ENCODE results near the gene VTN.

Gene VTN

GRCh38 chr17:28368306-28368831 lies 1.7 kb downstream of the VTN start:
- DNase-seq (ENCODE audit: low spot score): no peak

GRCh38 chr17:28367641-28368305 lies 2.3 kb downstream of the VTN start:
- DNase-seq (ENCODE audit: low spot score): no peak

GRCh38 chr17:28366605-28367004 lies 3.5 kb downstream of the VTN start:
- DNase-seq (ENCODE audit: low spot score): no peak

GRCh38 chr17:28365487-28365886 lies 4.6 kb downstream of the VTN start:
- no peak for DNase-seq (ENCODE audit: low spot score)

GRCh38 chr17:28364665-28365363 lies 5.3 kb downstream of the VTN start, which contains the start of gene SEBOX:
Gene SEBOX (minus strand): TSS chr17:28365199. CDS start chr17:28365151, 48 bp downstream.
- no peak for DNase-seq (ENCODE audit: low spot score)

DNA sequence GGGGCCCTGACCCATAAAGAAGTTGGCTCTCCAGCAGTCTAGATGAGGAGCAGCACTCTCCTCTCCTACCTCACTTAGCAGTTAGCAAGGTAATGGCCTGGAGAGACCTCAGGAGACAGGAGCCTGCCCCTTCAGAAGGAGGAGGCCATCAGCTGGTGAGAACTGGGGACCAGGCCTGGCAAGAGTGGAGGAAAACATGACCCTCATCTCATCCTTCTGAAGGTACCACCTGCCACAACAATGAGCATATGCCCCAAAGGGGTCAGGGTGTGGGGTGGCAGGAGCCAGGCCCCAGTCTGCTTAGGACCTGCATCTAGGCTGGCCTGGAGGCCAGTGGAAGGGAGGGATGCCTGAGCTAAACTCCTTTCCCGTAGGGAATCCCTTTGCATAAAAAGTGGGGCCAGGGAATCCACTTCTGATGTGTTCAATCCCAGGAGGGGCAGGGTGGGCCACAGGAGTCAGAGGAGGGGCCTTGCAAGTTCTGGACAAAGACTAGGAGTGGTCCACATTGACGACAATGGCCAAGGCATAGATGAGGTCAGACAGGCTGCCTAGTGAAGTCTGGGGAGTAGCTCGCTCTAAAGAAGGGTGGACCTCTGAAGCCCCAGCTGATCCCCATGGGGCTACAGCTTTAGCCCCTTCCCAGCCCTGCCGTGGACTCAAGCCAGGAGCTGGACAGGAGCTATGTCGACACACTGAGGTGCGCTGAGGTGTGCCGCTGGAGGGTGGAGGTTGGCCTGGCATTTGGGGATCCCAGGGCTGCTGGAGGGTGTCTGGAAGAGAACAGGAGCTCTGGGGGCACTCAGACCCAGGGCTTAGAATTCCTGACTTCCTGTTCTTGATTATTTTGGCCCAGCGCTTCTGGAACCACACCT lies 6.1 kb downstream of the VTN start:
- no peak for DNase-seq (ENCODE audit: low spot score)

- no peak for DNase-seq (ENCODE audit: low spot score)
These were observed 6.9 kb downstream of the VTN start for GRCh38 chr17:28363186-28363585.

- no peak for DNase-seq (ENCODE audit: low spot score)
These were observed 12.3 kb downstream of the VTN start for GRCh38 chr17:28357901-28358197.

- peak; percentile 97 for DNase-seq (ENCODE audit: low spot score)
These were observed 12.8 kb downstream of the VTN start, which contains the start of gene POLDIP2 for GRCh38 chr17:28357061-28357900. Gene POLDIP2 (minus strand): TSS chr17:28357527. CDS start chr17:28357448, 79 bp downstream.

- no peak for DNase-seq (ENCODE audit: low spot score)
These were observed 19.8 kb downstream of the VTN start for GRCh38 chr17:28350271-28350670.

DNA sequence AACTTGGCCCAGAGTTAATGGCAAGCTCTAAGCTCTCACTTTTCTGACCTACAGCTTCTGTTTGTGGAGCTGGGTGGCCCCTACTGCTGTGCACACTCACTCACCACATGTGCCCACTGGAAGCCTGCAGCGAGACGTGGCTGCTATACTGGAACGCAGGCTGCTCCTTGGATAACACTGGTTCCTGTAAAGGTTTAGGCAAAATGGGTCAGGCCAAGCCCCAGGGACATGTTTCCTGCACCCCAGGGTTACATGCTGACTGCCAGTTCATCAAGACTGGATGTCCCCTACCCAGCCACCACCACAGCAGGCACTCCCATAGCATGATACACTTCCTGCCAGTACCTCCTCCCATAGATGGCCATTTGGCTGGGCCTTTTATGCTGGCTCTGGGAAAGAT lies 21.1 kb downstream of the VTN start:
- no peak for DNase-seq (ENCODE audit: low spot score)

DNA sequence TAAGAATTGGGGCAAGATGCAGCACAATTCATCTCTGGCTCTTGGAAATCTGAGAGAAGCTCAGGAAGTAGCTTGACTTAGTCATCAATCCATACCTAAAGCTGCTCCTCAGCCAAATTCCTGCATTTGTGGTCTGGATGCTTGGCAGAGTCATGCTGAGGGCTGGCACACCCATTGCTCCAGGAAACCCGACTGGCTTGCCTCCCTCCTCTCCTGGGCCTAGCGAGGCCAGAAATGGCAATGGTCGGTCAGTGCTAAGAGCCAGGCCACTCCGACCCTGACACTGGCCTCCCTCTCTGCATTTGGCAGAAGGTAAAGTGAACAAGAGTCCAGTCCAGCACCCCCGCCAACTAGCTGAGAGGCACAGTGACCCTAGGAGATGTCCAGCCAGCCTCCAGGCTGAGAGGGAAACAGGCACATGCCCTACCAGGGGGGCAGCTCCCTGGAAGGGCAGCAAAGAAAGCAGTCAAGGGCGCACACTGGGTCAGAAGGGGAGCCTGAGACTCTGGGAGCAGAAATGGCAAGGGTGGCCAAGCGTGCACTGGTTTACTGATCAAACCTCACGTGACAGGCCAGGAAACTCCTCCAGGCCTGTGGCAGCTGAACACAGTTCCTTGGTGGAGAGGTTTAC lies 22.7 kb downstream of the VTN start:
- DNase-seq (ENCODE audit: low spot score): peak; percentile 81

DNA sequence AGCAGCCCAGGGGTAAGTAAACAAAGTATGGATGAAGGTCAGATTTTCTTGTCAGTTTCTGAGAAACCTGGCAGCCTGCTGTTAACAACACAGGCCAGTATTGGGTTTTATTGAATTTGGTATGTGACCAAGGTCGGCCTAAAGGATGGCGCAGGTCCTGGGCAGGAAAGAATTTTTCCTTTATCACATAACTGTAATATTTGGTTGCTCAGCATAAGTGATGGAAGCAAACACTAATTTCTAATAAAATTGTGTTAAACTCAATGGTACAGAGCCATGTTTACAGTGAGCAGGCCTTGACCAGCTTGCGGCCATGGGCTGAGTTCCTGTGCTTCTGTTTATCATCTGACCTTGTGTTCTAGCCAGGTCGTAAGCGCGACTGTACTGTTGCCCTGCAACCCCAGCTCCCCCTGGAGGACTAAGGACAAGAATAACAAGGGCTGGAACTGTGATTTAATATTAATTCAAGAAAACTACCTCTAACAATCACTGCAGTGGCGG lies 23.3 kb downstream of the VTN start:
- no peak for DNase-seq (ENCODE audit: low spot score)

GRCh38 chr17:28346199-28346580 lies 23.9 kb downstream of the VTN start:
- DNase-seq (ENCODE audit: low spot score): no peak

DNA sequence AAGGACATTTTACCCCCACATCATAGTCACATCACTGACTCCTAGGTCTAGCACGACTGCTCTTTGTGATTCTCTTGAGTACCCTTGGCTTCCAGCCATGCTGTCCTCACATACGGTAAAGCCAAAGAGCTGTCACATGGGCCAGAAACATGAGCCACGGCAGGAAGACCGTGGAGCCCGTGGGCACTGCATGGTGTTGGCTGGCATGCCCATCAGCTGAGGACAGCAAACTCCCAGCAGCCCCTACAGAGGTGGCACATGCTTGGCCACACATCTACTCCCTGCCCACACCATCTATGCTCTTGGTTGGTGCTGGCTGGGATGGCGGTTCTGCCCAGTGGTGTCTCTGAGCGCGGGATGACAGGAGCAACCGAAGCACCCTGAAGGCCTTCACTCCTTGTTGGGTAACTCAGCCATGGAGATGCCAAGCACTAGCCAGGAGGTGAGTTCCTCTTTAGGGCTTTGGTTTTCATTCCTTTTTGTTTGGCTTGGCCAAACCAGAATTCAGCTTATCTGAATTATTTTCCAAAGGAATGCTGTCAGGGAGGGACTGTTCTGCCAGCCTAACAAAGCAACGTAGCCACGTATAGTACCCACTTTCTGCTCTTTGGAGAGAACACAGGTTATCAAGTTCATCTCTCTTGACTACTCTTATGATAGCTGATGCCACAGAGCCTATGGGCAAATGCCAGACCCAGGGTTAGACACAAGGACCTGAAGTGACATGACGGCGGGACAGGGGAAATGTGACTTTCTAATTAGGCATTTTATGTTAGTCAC lies 24.5 kb downstream of the VTN start:
- no peak for DNase-seq (ENCODE audit: low spot score)

DNA sequence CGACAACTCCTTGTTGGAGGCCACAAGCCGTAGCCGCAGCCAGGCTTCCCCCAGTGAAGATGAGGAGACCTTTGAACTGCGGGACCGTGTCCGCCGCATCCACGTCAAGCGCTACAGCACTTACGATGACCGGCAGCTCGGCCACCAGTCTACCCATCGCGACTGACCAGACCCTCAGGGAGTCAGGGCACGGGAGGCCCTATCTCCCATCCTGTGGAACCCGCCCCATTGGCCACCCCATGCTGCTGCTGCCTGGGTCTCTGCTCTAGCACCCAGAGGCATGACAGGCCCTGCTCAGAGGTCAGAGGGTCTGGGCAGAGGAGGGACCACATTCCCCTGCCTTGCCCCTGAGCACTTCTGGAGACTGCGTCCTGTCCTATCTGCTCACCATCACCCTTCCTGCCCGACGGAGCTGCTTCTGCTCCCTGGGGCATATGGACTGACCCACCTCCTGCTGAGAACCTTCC lies 25.6 kb downstream of the VTN start:
- DNase-seq (ENCODE audit: low spot score): no peak

DNA sequence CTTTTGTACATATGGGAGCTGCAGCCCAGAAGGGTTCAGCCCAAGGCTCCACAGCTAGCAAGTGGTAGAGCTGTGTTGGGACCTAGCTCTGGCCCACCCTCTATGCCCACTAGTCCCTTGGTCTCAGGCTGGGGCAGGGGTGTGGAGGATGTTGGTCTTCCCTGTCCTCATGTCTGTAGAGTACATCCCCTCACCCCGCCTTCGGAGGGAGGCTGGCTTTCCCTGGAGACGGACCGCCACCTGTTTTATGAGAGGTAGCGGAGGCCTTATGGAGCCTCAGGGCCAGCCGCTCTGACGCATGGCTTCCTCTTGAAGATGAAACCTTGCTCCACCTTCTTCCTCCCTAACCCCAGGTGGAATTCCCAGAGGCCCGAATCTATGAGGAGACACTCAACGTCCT lies 26.1 kb downstream of the VTN start:
- no peak for DNase-seq (ENCODE audit: low spot score)

GRCh38 chr17:28343491-28343932 lies 26.6 kb downstream of the VTN start:
- no peak for DNase-seq (ENCODE audit: low spot score)

DNA sequence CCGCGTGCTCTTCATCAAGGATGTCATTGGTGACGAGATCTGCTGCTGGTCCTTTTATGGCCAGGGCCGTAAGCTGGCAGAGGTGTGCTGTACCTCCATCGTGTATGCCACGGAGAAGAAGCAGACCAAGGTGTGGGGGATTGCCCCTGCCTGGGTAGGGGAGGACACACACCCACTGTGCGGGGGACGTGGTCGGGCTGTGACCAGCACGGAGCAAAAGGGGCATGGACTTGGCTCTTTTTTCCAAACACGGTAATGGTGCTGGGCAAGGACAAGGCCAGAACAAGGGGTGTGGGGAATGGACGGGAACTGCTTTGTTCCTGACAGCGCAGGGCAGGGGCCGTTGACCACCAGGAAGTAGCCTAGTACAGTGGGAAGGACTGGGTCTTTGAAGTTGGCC lies 27.8 kb downstream of the VTN start:
- no peak for DNase-seq (ENCODE audit: low spot score)

DNA sequence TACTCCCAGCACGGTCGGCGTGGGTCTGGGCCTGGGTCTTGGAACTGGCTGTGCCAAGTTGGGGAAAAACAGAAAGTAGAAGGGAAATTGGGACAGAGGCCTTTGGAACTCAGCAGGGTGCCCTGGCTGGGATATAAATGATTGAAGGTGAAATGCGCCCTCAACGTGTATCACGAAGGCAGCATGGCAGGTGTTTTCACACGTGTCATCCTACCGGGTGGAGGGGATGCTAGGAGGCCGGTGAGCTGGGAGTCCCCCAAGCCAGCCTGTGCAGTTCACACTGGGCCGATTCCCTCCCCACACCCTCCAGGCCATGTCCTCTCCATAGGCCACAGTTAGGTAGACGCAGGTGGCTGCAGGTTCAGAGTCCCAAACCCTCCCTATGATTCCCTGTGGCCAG lies 28.6 kb downstream of the VTN start:
- DNase-seq (ENCODE audit: low spot score): no peak
